DOHH2 (cell line): ENCODE data around the gene CLDN15.

ENCODE experiments used
- EZH2phosphoT487 ChIP-seq: fragments of 200-600 bp; sonication (generic); IDR thresholded peaks from 2 replicates; pipeline ENCODE4 v1.6.1; 2017; ENCODE audit warnings: borderline replicate concordance, mild to moderate bottlenecking, antibody characterized with exemption, low read length, moderate library complexity, mixed read lengths
- TF ChIP-seq, protein P1 (sequence below): fragments of 200-600 bp; sonication (generic); IDR thresholded peaks from one replicate; pipeline ENCODE4 v1.5.1; 2014; ENCODE audit warnings: antibody characterized with exemption, mild to moderate bottlenecking, low read depth, low read length; ENCODE audit not compliant: poor library complexity, severe bottlenecking

GRCh38 chr7:101250324-101250723 is 12.7 kb upstream of the CLDN15 start:
- TF ChIP-seq, protein P1, sequence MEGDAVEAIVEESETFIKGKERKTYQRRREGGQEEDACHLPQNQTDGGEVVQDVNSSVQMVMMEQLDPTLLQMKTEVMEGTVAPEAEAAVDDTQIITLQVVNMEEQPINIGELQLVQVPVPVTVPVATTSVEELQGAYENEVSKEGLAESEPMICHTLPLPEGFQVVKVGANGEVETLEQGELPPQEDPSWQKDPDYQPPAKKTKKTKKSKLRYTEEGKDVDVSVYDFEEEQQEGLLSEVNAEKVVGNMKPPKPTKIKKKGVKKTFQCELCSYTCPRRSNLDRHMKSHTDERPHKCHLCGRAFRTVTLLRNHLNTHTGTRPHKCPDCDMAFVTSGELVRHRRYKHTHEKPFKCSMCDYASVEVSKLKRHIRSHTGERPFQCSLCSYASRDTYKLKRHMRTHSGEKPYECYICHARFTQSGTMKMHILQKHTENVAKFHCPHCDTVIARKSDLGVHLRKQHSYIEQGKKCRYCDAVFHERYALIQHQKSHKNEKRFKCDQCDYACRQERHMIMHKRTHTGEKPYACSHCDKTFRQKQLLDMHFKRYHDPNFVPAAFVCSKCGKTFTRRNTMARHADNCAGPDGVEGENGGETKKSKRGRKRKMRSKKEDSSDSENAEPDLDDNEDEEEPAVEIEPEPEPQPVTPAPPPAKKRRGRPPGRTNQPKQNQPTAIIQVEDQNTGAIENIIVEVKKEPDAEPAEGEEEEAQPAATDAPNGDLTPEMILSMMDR: no peak
- TF ChIP-seq EZH2phosphoT487: no peak
